ENCODE measurements around the gene MLST8.

MLST8 gene

GRCh38 chr16:2171601-2172178 lies 33.6 kb upstream of the MLST8 start:
- intact Hi-C loops (cut with DNase I) = no loop called here

GRCh38 chr16:2172688-2173335 lies 32.4 kb upstream of the MLST8 start:
- intact Hi-C loops (cut with DNase I) = no loop called here
- no peak for DNase-seq

More at GRCh38 chr16:2171601-2172178, 33.6 kb upstream of the MLST8 start:
- DNase-seq = no peak

- intact Hi-C loops (cut with DNase I) = no loop called here
- no peak for DNase-seq
These were observed 31.9 kb upstream of the MLST8 start for GRCh38 chr16:2173366-2173765.

GRCh38 chr16:2173916-2174315 lies 31.3 kb upstream of the MLST8 start:
- intact Hi-C loops (cut with DNase I) = no loop called here
- no peak for DNase-seq

- intact Hi-C loops (cut with DNase I) = no loop called here
- DNase-seq = peak in 41 of 42 donors; percentile 29 to 92 (median 71)
These were observed 30.7 kb upstream of the MLST8 start for GRCh38 chr16:2174396-2175131.

- intact Hi-C loops (cut with DNase I) = no loop called here
- no peak for DNase-seq
These were observed 29.8 kb upstream of the MLST8 start for GRCh38 chr16:2175454-2175853.

GRCh38 chr16:2176047-2176446 lies 29.2 kb upstream of the MLST8 start:
- no peak for DNase-seq
- intact Hi-C loops (cut with DNase I) = no loop called here

GRCh38 chr16:2177101-2177500 lies 28.2 kb upstream of the MLST8 start:
- intact Hi-C loops (cut with DNase I) = no loop called here

GRCh38 chr16:2177561-2177960 lies 27.7 kb upstream of the MLST8 start:
- intact Hi-C loops (cut with DNase I) = no loop called here
- no peak for DNase-seq

More at GRCh38 chr16:2177101-2177500, 28.2 kb upstream of the MLST8 start:
- DNase-seq = no peak

GRCh38 chr16:2178321-2179106 lies 26.7 kb upstream of the MLST8 start:
- peak in 29 of 42 donors; percentile 17 to 71 (median 48) for DNase-seq
- intact Hi-C loops (cut with DNase I) = no loop called here

- no peak for DNase-seq
- intact Hi-C loops (cut with DNase I) = no loop called here
These were observed 26.1 kb upstream of the MLST8 start for GRCh38 chr16:2179107-2179501.

GRCh38 chr16:2179576-2179975 lies 25.7 kb upstream of the MLST8 start:
- DNase-seq = no peak

GRCh38 chr16:2180461-2180860 lies 24.8 kb upstream of the MLST8 start:
- intact Hi-C loops (cut with DNase I) = no loop called here
- DNase-seq = no peak

More at GRCh38 chr16:2179576-2179975, 25.7 kb upstream of the MLST8 start:
- intact Hi-C loops (cut with DNase I) = no loop called here

- intact Hi-C loops (cut with DNase I) = no loop called here
- no peak for DNase-seq
These were observed 24.0 kb upstream of the MLST8 start for GRCh38 chr16:2180962-2181923.

- DNase-seq = no peak
- intact Hi-C loops (cut with DNase I) = no loop called here
These were observed 23.3 kb upstream of the MLST8 start for GRCh38 chr16:2181952-2182351.

- DNase-seq = peak in 31 of 42 donors; percentile 25 to 78 (median 57)
- intact Hi-C loops (cut with DNase I) = no loop called here
These were observed 21.6 kb upstream of the MLST8 start for GRCh38 chr16:2183671-2184070.

- DNase-seq = no peak
- intact Hi-C loops (cut with DNase I) = no loop called here
These were observed 20.9 kb upstream of the MLST8 start for GRCh38 chr16:2184346-2184745.

GRCh38 chr16:2184962-2185361 lies 20.3 kb upstream of the MLST8 start:
- intact Hi-C loops (cut with DNase I) = no loop called here
- peak in 1 of 42 donors; percentile 3 for DNase-seq
